ENCODE measurements around the gene KCNH2. TPM values are rescaled to one million over a fixed set of nuclear protein-coding genes. Genes with fewer than 3 reads are reported as not detected.

The KCNH2 gene
- total and polyA plus RNA-seq, 12 donors = 1.1 to 18.7 (median 5.0) TPM

- WGBS, 4 donors = 78 to 90% (median 81%) methylated on average over 7 to 9 of the region's 9 CpGs
- intact Hi-C loops (cut with DNase I) = no loop called here
- DNase-seq = no peak
- TF ChIP-seq, protein P1, sequence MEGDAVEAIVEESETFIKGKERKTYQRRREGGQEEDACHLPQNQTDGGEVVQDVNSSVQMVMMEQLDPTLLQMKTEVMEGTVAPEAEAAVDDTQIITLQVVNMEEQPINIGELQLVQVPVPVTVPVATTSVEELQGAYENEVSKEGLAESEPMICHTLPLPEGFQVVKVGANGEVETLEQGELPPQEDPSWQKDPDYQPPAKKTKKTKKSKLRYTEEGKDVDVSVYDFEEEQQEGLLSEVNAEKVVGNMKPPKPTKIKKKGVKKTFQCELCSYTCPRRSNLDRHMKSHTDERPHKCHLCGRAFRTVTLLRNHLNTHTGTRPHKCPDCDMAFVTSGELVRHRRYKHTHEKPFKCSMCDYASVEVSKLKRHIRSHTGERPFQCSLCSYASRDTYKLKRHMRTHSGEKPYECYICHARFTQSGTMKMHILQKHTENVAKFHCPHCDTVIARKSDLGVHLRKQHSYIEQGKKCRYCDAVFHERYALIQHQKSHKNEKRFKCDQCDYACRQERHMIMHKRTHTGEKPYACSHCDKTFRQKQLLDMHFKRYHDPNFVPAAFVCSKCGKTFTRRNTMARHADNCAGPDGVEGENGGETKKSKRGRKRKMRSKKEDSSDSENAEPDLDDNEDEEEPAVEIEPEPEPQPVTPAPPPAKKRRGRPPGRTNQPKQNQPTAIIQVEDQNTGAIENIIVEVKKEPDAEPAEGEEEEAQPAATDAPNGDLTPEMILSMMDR (IDR thresholded peaks at IDR 0.05) = no peak
- H3K9me3 ChIP-seq (replicated peaks in 1 of 3) = no peaks in the 10 kb centered on the region
- H3K27ac ChIP-seq = no peak overlapping the region
- H3K4me1 ChIP-seq (replicated peaks in 1 of 2) = no peaks in the 10 kb centered on the region
- H3K4me3 ChIP-seq = no peak overlapping the region
- H3K36me3 ChIP-seq (replicated peaks in 1 of 2) = no peaks in the 10 kb centered on the region
- H3K27me3 ChIP-seq = no peaks in the 10 kb centered on the region
Observed at GRCh38 chr7:151005566-151005965, 27.4 kb upstream of the KCNH2 start.

DNA sequence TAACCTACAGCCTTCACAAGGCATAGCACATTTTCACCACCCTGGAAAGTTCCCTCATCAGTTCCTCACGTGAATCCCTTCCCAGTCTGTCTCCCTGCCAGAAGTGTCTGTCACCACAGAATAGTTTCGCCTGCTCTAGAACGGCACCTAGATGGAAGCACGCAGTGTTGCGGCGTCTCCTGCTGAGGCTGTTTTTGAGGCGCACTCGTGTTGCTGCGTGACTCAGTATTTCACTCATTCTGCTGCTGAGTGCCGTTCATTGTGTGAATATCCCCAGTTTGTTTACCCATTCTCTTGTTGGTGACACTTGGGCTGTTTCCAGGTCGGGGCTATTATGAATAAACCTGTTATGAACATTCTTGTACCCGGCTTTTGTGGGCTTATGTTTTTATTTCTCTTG is 25.5 kb upstream of the KCNH2 start:
- Histone ChIP-seq H3K36me3 (replicated peaks in 1 of 2) (no peaks in the 10 kb centered on the region), H3K9me3 (replicated peaks in 1 of 3) (no peaks in the 10 kb centered on the region), H3K27ac (no peak overlapping the region), H3K4me1 (replicated peaks in 1 of 2) (no peaks in the 10 kb centered on the region), H3K4me3 (no peak overlapping the region), H3K27me3 (no peaks in the 10 kb centered on the region)
- intact Hi-C loops (cut with DNase I) = no loop called here
- DNase-seq = no peak
- TF ChIP-seq POLR2A (IDR thresholded peaks at IDR 0.05) = no peak
- TF ChIP-seq, protein P1 (IDR thresholded peaks at IDR 0.05) = no peak
- WGBS, 4 donors = 75 to 82% (median 80%) methylated on average over 12 of the region's 12 CpGs

DNA sequence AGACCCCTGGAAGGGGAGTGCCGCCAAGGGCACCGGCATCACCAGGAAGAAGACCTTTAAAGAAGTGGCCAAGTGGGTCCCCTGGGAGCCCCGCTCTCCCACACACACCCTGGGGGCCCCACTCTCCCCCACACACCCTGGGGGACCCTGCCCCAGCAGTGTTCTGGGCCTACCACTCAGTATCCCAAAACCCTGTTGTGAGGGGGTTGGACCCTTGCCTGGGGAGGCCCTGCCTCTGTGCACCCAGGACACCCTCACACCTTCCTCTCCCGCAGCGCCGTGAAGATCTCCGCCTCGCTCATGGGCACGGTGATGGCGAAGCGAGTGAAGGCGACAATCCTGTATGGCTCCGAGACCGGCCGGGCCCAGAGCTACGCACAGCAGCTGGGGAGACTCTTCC is 23.4 kb upstream of the KCNH2 start:
- no peaks in the 10 kb centered on the region for H3K36me3 ChIP-seq (replicated peaks in 1 of 2)
- TF ChIP-seq, protein P1 (IDR thresholded peaks at IDR 0.05) = no peak
- TF ChIP-seq POLR2A (IDR thresholded peaks at IDR 0.05) = no peak
- H3K4me1 ChIP-seq (replicated peaks in 1 of 2) = no peaks in the 10 kb centered on the region
- H3K27ac ChIP-seq = no peak overlapping the region
- 95 to 98% (median 97%) methylated on average over 5 to 16 of the region's 16 CpGs for WGBS, 4 donors
- no peaks in the 10 kb centered on the region for H3K9me3 ChIP-seq (replicated peaks in 1 of 3)
- no peak for DNase-seq
- H3K27me3 ChIP-seq = no peaks in the 10 kb centered on the region
- intact Hi-C loops (cut with DNase I) = no loop called here
- no peak overlapping the region for H3K4me3 ChIP-seq

GRCh38 chr7:151000897-151001495 is 22.9 kb upstream of the KCNH2 start:
- Histone ChIP-seq H3K27me3 (no peaks in the 10 kb centered on the region), H3K36me3 (replicated peaks in 1 of 2) (no peaks in the 10 kb centered on the region), H3K27ac (no peak overlapping the region), H3K9me3 (replicated peaks in 1 of 3) (no peaks in the 10 kb centered on the region), H3K4me1 (replicated peaks in 1 of 2) (no peaks in the 10 kb centered on the region), H3K4me3 (no peak overlapping the region)
- TF ChIP-seq, protein P1 (IDR thresholded peaks at IDR 0.05) = no peak
- TF ChIP-seq POLR2A (IDR thresholded peaks at IDR 0.05) = no peak
- no peak for DNase-seq
- 83 to 88% (median 86%) methylated on average over 7 to 13 of the region's 13 CpGs for WGBS, 4 donors
- intact Hi-C loops (cut with DNase I) = no loop called here

Data from adrenal gland (tissue), 12 donors.